Effector CD8-positive, alpha-beta T cell (primary cell): Measurements from ENCODE around the gene FAM3D.

Source experiments
- DNase-seq: peaks from one replicate; lab custom pipeline; 2025; lab: John Stamatoyannopoulos, UW

Gene FAM3D

DNA sequence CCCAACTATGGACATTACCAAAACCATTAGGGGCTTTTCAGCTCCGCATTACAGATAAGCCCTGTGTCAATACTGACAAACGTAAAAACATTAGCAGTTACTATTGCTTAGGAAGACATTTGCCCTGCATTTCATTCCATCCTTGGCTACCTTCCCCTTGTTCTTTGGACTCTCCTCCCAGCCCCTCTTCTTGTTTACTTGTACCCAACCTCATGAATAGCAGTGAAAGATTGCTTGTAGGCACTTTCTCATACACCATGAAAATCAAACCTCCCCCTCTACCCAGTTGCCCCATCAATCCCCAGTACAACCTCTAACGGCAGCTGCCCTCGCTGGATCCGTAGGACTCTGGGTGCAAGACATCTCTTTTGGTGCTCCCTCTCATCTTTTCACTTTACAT is 72.5 kb downstream of the FAM3D start:
- DNase-seq: no peak

DNA sequence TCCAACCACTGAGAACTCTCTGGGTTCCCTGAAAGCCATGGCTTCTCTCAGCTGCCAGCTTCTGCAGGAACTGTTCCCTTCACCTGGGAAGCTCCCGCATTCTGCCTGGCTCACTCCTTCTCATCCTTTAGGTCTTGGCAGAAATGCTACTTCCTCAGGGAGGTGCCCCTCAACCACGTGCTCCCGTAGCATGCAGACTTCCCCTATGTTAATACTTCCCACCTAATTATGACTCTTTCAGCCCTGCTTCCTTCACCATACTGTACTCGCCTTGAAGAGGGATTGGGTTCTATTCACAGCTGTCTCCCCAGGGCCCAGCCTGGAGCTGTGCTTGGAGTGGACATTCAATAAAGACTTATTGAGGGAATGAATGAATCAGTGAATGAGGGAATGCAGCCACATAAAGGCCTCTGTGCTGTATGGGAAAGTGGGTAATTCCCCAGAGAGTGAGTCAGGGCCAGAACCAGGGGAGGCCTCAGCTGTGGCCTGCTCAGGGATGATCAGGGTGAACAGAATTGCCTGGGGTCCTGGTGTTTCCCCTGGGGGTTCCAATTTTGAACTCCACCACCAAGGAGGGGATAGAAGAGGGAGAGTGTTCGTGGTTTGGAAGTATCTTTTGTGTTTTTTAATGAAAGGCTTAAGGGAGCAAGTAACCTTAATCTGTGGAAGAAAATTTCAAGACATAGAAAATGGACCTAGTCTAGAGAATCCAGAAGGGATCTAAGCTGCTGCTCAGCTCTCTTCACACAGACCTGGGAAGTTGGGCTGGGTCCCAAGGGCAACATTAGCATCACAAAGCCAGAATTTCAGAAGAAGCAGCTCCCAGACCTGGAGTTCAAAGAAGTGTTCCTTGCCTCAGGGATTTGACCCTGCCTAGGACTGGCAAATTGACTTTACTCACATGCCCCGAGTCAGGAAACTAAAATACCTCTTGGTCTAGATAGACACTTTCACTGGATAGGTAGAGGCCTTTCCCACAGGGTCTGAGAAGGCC is 74.8 kb downstream of the FAM3D start:
- DNase-seq: no peak

DNA sequence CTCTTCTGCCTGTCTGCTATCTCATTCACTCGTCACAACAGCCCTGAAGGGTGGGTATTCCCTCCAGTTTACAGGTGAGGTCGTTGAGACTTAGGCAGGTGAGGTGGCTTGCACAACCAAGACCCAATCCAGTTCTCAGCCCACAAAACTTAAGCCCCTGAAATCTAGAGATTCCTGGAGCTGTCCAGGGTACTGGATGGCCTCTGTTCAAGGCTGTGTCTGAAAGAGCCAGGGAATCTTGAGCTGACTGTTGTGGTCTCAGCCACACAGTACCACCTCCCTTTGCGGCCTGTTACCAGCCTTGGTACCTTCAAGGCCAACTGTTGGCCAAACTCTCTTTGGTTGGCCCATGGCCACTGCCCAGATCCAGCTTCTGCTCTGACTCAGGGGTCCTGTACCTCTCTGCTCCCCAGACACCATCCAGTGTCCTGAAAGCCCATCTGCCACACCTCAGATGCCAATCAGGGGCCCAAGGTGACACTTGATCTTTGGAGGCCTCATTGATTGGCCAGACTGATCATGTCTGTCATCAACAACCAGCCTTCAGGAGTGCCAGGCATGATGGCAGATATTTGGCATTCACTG is 78.5 kb downstream of the FAM3D start:
- no peak for DNase-seq

DNA sequence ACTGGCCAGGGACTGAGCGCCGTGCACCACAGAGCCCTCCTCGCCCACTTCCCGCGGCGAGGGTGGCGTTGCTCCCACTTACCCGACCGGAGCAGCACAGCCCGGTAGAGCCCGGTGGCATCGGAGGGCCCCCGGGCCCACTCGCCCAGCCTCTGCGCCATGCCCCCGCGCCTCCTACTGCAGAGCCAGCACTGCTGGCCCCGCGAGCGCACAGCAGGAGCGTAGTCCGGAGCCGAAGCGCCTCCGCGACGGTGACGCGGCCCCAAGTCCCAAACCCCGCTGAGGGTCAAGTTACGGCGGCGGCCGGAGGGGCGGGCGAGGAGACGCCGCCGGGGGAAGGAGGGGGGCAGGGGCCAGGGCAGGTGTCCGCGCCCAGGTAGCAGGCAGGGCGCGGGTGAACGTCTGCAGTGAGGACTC is 79.8 kb downstream of the FAM3D start:
- DNase-seq: no peak

DNA sequence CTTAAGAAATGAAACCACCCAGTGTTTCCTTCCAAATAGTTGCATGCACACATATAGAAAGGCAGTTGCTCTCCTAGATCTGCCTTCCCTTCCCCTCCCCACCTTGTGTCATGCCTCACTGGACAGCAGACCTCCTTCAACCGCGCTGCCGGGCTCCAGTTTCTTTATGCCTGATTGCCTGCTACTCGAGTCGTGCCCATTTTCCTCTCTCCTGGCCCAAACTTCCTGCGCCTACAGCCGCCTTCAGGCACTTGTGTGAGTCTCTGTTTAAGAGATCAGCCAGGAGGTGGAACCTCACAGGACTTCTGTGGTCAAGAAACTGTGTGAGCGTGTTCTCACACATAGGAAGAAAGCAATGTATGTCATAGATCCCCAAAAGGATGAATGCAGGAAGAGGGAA is 80.6 kb downstream of the FAM3D start:
- DNase-seq: no peak

DNA sequence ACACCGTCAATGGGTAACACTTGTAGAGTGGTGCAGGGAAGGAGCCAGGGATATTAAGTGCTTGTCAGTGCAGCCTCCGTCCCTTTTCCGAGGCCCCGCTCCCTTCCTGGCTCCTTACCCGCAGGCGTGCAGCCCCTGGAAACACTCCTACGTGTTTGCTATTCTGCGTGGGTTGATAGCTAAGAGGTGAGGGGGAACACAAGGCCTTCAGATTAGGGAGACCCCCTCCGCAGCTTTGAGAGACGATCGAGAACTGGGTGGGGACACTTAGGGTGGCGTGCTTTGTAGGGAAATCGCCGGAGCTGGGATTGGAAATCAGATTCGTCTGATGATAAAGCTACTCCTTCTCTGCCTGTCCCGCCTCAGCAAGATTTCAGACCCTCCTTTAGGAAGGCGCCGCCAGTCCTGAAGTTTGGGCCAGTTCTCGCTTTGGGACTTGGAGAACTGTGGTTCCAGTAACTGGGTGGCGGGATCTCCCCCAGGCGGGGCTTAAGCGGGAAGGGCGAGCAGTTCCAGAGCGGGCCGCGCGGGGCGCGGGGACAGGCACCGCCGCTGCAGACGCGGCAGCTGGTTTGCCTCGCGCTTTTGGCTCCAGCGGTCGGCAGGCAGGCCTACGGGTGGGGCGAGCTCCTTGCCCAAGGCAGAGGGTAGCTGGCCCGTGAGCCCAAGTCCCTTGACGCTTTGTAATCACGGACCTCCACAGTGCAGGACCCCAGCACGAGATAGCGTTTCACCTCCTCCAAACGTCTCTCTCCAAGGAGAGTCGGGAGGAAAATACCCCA is 81.4 kb downstream of the FAM3D start:
- DNase-seq: no peak

DNA sequence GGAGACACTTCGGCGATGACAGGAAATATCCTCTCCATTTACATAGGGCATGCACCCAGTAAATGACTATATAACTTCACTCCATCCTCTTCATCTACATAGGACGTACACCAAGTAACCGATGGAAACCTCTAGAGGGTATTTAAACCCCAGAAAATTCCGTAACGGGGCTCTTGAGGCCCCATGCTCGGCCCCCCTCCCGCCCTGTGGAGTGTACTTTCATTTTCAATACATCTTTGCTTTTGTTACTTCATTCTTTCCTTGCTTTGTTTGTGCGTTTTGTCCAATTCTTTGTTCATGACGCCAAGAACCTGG is 81.9 kb downstream of the FAM3D start:
- DNase-seq: no peak
